HL-60 (cell line): ENCODE data around the gene CD300LF.

Experiments
- CTCF ChIP-seq: IDR thresholded peaks from one replicate; pipeline ENCODE4 v1.5.1; 2011; ENCODE audit warnings: low read length, control low read depth, inconsistent platforms; ENCODE audit not compliant: insufficient read depth
- GABPA ChIP-seq: IDR thresholded peaks from 2 replicates; pipeline ENCODE4 v1.6.1; 2012; ENCODE audit warnings: low read depth
- REST ChIP-seq: IDR thresholded peaks from 2 replicates; pipeline ENCODE4 v1.6.1; 2012; ENCODE audit warnings: low read depth; ENCODE audit not compliant: insufficient replicate concordance

- TF ChIP-seq GABPA: no peak
- no peak for TF ChIP-seq REST
- TF ChIP-seq CTCF: no peak
Observed at GRCh38 chr17:74728033-74728701, 15.4 kb upstream of the CD300LF start.
